Cerebellar nuclear complex (tissue), 1 donor: ENCODE results near the gene ABCC1.
"Not testable (repeated sequence)": the region's sequence is repeated elsewhere in the genome, so short reads cannot be mapped to it uniquely, and the experiment has no call there.

Experiments used
- DNase-seq, 2 experiments: peaks; one replicate each; lab custom pipeline; 2025; lab: John Stamatoyannopoulos, UW

ABCC1 gene

GRCh38 chr16:15946257-15947044 lies 3.0 kb upstream of the ABCC1 start:
- no peak for DNase-seq

- DNase-seq = no peak
Observed at GRCh38 chr16:15947983-15948509, 1.4 kb upstream of the ABCC1 start.

- no peak for DNase-seq
Observed at GRCh38 chr16:15948532-15949209, 745 bp upstream of the ABCC1 start.

GRCh38 chr16:15950161-15950854 lies 892 bp downstream of the ABCC1 start:
- no peak for DNase-seq

GRCh38 chr16:15950869-15951268 lies 1.5 kb downstream of the ABCC1 start:
- no peak for DNase-seq

GRCh38 chr16:15951852-15952251 lies 2.4 kb downstream of the ABCC1 start:
- no peak for DNase-seq

- no peak for DNase-seq
Observed at GRCh38 chr16:15952265-15952711, 2.9 kb downstream of the ABCC1 start.

GRCh38 chr16:15953477-15953876 lies 4.1 kb downstream of the ABCC1 start:
- no peak for DNase-seq

- DNase-seq = no peak
Observed at GRCh38 chr16:15953929-15954813, 4.8 kb downstream of the ABCC1 start.

- DNase-seq = no peak
Observed at GRCh38 chr16:15954814-15955151, 5.4 kb downstream of the ABCC1 start.

- no peak for DNase-seq
Observed at GRCh38 chr16:15955425-15955824, 6.0 kb downstream of the ABCC1 start.

- not testable (repeated sequence) for DNase-seq
Observed at GRCh38 chr16:15956106-15956505, 6.7 kb downstream of the ABCC1 start.

- DNase-seq = no peak
Observed at GRCh38 chr16:15958703-15959348, 9.4 kb downstream of the ABCC1 start.

GRCh38 chr16:15960124-15960971 lies 10.9 kb downstream of the ABCC1 start:
- no peak for DNase-seq

GRCh38 chr16:15961060-15961511 lies 11.7 kb downstream of the ABCC1 start:
- DNase-seq = no peak

- DNase-seq = no peak
Observed at GRCh38 chr16:15961571-15962090, 12.2 kb downstream of the ABCC1 start.

- DNase-seq = no peak
Observed at GRCh38 chr16:15963307-15963910, 14.0 kb downstream of the ABCC1 start.

- no peak for DNase-seq
Observed at GRCh38 chr16:15966420-15966819, 17.0 kb downstream of the ABCC1 start.

GRCh38 chr16:15966836-15967546 lies 17.6 kb downstream of the ABCC1 start:
- no peak for DNase-seq
